Measurements from ENCODE around the gene OSBPL6.

The OSBPL6 gene

GRCh38 chr2:178366412-178366811 is 172.1 kb downstream of the OSBPL6 start:
- no peak overlapping the region for H3K4me3 ChIP-seq (ENCODE audit: low read depth, low read length)
- in situ Hi-C loops (cut with HindIII; ENCODE audit: low sequenced_read_pairs), result no loop called here

GRCh38 chr2:178367344-178367743 is 173.0 kb downstream of the OSBPL6 start:
- no peak overlapping the region for H3K4me3 ChIP-seq (ENCODE audit: low read depth, low read length)
- in situ Hi-C loops (cut with HindIII; ENCODE audit: low sequenced_read_pairs), result no loop called here
- DNase-seq (ENCODE audit: low read depth), result no peak
- no peak for TF ChIP-seq CTCF (IDR thresholded peaks at IDR 0.05; ENCODE audit: low read depth, low read length, missing control alignments)

More at GRCh38 chr2:178366412-178366811, 172.1 kb downstream of the OSBPL6 start:
- TF ChIP-seq CTCF (IDR thresholded peaks at IDR 0.05; ENCODE audit: low read depth, low read length, missing control alignments), result no peak
- DNase-seq (ENCODE audit: low read depth), result no peak

GRCh38 chr2:178374865-178375264 is 180.6 kb downstream of the OSBPL6 start:
- DNase-seq (ENCODE audit: low read depth), result no peak
- TF ChIP-seq CTCF (IDR thresholded peaks at IDR 0.05; ENCODE audit: low read depth, low read length, missing control alignments), result no peak
- in situ Hi-C loops (cut with HindIII; ENCODE audit: low sequenced_read_pairs), result no loop called here
- H3K4me3 ChIP-seq (ENCODE audit: low read depth, low read length), result no peak overlapping the region

- no peak for DNase-seq (ENCODE audit: low read depth)
- in situ Hi-C loops (cut with HindIII; ENCODE audit: low sequenced_read_pairs), result no loop called here
- TF ChIP-seq CTCF (IDR thresholded peaks at IDR 0.05; ENCODE audit: low read depth, low read length, missing control alignments), result no peak
- no peak overlapping the region for H3K4me3 ChIP-seq (ENCODE audit: low read depth, low read length)
Measured at GRCh38 chr2:178377046-178377445, 182.7 kb downstream of the OSBPL6 start.

GRCh38 chr2:178379162-178380004 is 185.1 kb downstream of the OSBPL6 start:
- H3K4me3 ChIP-seq (ENCODE audit: low read depth, low read length), result no peak overlapping the region
- in situ Hi-C loops (cut with HindIII; ENCODE audit: low sequenced_read_pairs), result no loop called here
- no peak for DNase-seq (ENCODE audit: low read depth)
- TF ChIP-seq CTCF (IDR thresholded peaks at IDR 0.05; ENCODE audit: low read depth, low read length, missing control alignments), result no peak

GRCh38 chr2:178380763-178381162 is 186.5 kb downstream of the OSBPL6 start:
- TF ChIP-seq CTCF (IDR thresholded peaks at IDR 0.05; ENCODE audit: low read depth, low read length, missing control alignments), result no peak
- in situ Hi-C loops (cut with HindIII; ENCODE audit: low sequenced_read_pairs), result no loop called here
- DNase-seq (ENCODE audit: low read depth), result no peak
- H3K4me3 ChIP-seq (ENCODE audit: low read depth, low read length), result no peak overlapping the region

Data from astrocyte of the cerebellum (primary cell).